Activated CD8-positive, alpha-beta T cell treated with anti-CD3 and anti-CD28 coated beads for 36 hours (primary cell): ENCODE results near the gene SYT8. TPM values are rescaled to one million over a fixed set of nuclear protein-coding genes. Genes with fewer than 3 reads are reported as not detected.

Experiments
- ATAC-seq: fragments of 200-7000 bp; cut with Tn5 transposase; one replicate; pipeline ENCODE4 v1.10.0; 2021; ENCODE audit warnings: mild to moderate bottlenecking, moderate library complexity
- CTCF ChIA-PET: fragments of 350-600 bp; sonication (Branson Sonifier 250); formaldehyde crosslinking; loops from one replicate; lab custom pipeline; 2021; ENCODE audit warnings: antibody characterized with exemption; lab: Charles Lee
- POLR2A ChIA-PET: fragments of 350-600 bp; sonication (Branson Sonifier 250); formaldehyde crosslinking; loops from one replicate; lab custom pipeline; 2021; ENCODE audit warnings: antibody characterized with exemption; lab: Charles Lee
- DNase-seq: peaks from one replicate; pipeline ENCODE4 v3.0.0-alpha.2; 2020
- H3K27ac Mint-ChIP-seq: one replicate; pipeline ENCODE4 v1.8.0; 2021; ENCODE audit warnings: mild to moderate bottlenecking, mixed read lengths
- H3K27me3 Mint-ChIP-seq: one replicate; pipeline ENCODE4 v1.8.0; 2021; ENCODE audit warnings: mixed read lengths
- H3K36me3 Mint-ChIP-seq: one replicate; pipeline ENCODE4 v1.8.0; 2021; ENCODE audit warnings: low read depth, mixed read lengths
- H3K4me1 Mint-ChIP-seq: one replicate; pipeline ENCODE4 v1.8.0; 2021; ENCODE audit warnings: low read depth, mixed read lengths
- H3K4me3 Mint-ChIP-seq: one replicate; pipeline ENCODE4 v1.8.0; 2021; ENCODE audit warnings: mild to moderate bottlenecking, moderate library complexity, mixed read lengths
- H3K9me3 Mint-ChIP-seq: one replicate; pipeline ENCODE4 v1.8.0; 2021; ENCODE audit warnings: mixed read lengths
- CTCF ChIP-seq: fragments of 200-600 bp; IDR thresholded peaks from one replicate; pipeline ENCODE4 v1.8.0; 2022; ENCODE audit warnings: antibody characterized with exemption, mild to moderate bottlenecking
- intact Hi-C: fragments of 100-400 bp; cut with micrococcal nuclease; formaldehyde crosslinking; loops from one replicate; pipeline ENCODE4 v1.10.0; 2022
- total RNA-seq, 2 experiments: library from RNA; stranded (reverse); gene quantifications; one replicate each; pipeline ENCODE4 v1.2.3, GENCODE V29; 2021

SYT8 gene
- total RNA-seq, 2 experiments from 2014 or later: not detected

- H3K27me3 Mint-ChIP-seq: no peaks in the 10 kb centered on the region
- H3K9me3 Mint-ChIP-seq: no peaks in the 10 kb centered on the region
- no peak overlapping the region for H3K27ac Mint-ChIP-seq
- ATAC-seq (no peak), DNase-seq (no peak)
- no peaks in the 10 kb centered on the region for H3K36me3 Mint-ChIP-seq
- H3K4me1 Mint-ChIP-seq: no peaks in the 10 kb centered on the region
- no peak overlapping the region for H3K4me3 Mint-ChIP-seq
- ChIA-PET POLR2A (no interaction called here), CTCF (interaction anchor here (1.3 to 5.6 kb wide), 3 partner anchors 23 to 134 kb away, joined by 3 to 24 read pairs (median 3); no protein-coding TSS in a partner anchor)
- TF ChIP-seq CTCF: no peak
- intact Hi-C loops: loop anchor here (5.0 kb wide), 1 partner anchor 176 kb away; no protein-coding TSS in a partner anchor
These were observed 6.9 kb upstream of the SYT8 start for GRCh38 chr11:1827931-1828330.

GRCh38 chr11:1828542-1828941, 6.2 kb upstream of the SYT8 start:
- Mint-ChIP-seq H3K27me3 (no peaks in the 10 kb centered on the region), H3K27ac (no peak overlapping the region), H3K4me1 (no peaks in the 10 kb centered on the region), H3K4me3 (no peak overlapping the region), H3K9me3 (no peaks in the 10 kb centered on the region), H3K36me3 (no peaks in the 10 kb centered on the region)
- ATAC-seq: no peak
- intact Hi-C loops: loop anchor here (5.0 kb wide), 1 partner anchor 176 kb away; no protein-coding TSS in a partner anchor
- no peak for TF ChIP-seq CTCF
- no peak for DNase-seq
- ChIA-PET POLR2A (no interaction called here), CTCF (interaction anchor here (1.3 to 5.6 kb wide), 3 partner anchors 23 to 135 kb away, joined by 3 to 24 read pairs (median 3); no protein-coding TSS in a partner anchor)

- TF ChIP-seq CTCF: no peak
- no peak for ATAC-seq
- Mint-ChIP-seq H3K36me3 (no peaks in the 10 kb centered on the region), H3K27ac (no peak overlapping the region), H3K4me1 (no peaks in the 10 kb centered on the region), H3K9me3 (no peaks in the 10 kb centered on the region), H3K27me3 (no peaks in the 10 kb centered on the region), H3K4me3 (no peak overlapping the region)
- DNase-seq: no peak
- POLR2A ChIA-PET: no interaction called here
- intact Hi-C loops: loop anchor here (5.0 kb wide), 1 partner anchor 177 kb away; no protein-coding TSS in a partner anchor
- CTCF ChIA-PET: interaction anchor here (1.3 to 7.8 kb wide), 5 partner anchors 128 to 175 kb away, joined by 3 to 336 read pairs (median 24); no protein-coding TSS in a partner anchor
These were observed 5.6 kb upstream of the SYT8 start for GRCh38 chr11:1829039-1829820.

- Mint-ChIP-seq H3K27me3 (no peaks in the 10 kb centered on the region), H3K9me3 (no peaks in the 10 kb centered on the region), H3K36me3 (no peaks in the 10 kb centered on the region), H3K27ac (no peak overlapping the region), H3K4me3 (no peak overlapping the region), H3K4me1 (no peaks in the 10 kb centered on the region)
- ChIA-PET CTCF (interaction anchor here (0.7 to 7.8 kb wide), 5 partner anchors 6 to 176 kb away, joined by 3 to 336 read pairs (median 22); no protein-coding TSS in a partner anchor), POLR2A (interaction anchor here (1.2 kb wide), 1 partner anchor 123 kb away, joined by 3 read pairs; no protein-coding TSS in a partner anchor)
- no peak for TF ChIP-seq CTCF
- DNase-seq (no peak), ATAC-seq (no peak)
- intact Hi-C loops: no loop called here
These were observed 4.8 kb upstream of the SYT8 start for GRCh38 chr11:1830004-1830321.
